ENCODE data around the gene SLC25A26. TPM values are rescaled to one million over a fixed set of nuclear protein-coding genes. Genes with fewer than 3 reads are reported as not detected.

Gene SLC25A26
- total RNA-seq, 1 experiment from 2014 or later, result 23.8 TPM

GRCh38 chr3:66344848-66345578 is 124.2 kb downstream of the SLC25A26 start:
- TF ChIP-seq RAD21 (IDR thresholded peaks at IDR 0.05; ENCODE audit: low read depth) (no peak), ZFX (IDR thresholded peaks at IDR 0.05) (no peak), SIN3A (IDR thresholded peaks at IDR 0.05; ENCODE audit: low read depth) (no peak), ZBTB33 (IDR thresholded peaks at IDR 0.05; ENCODE audit: extremely low read depth, insufficient replicate concordance, low read length) (no peak), SP1 (IDR thresholded peaks at IDR 0.05; ENCODE audit: low read depth) (no peak), ELF1 (IDR thresholded peaks at IDR 0.05; ENCODE audit: borderline replicate concordance, low read depth) (no peak), EGR1 (IDR thresholded peaks at IDR 0.05; ENCODE audit: low read depth) (no peak), REST (IDR thresholded peaks at IDR 0.05; ENCODE audit: low read depth) (no peak), CEBPB (IDR thresholded peaks at IDR 0.05; ENCODE audit: low read depth) (no peak), YY1 (IDR thresholded peaks at IDR 0.05; ENCODE audit: extremely low read depth, insufficient replicate concordance, low read depth, low read length) (no peak)
- no peak for ATAC-seq
- BruUV-seq (replicated peaks), result no TSS peak
- Histone ChIP-seq H3K9me3 (ENCODE audit: control insufficient read depth in 1 of 2, insufficient read depth in 1 of 2, low read depth in 1 of 2, low read length in 2 of 2) (no peaks in the 10 kb centered on the region), H3K79me2 (ENCODE audit: insufficient read depth, low read length) (no peaks in the 10 kb centered on the region), H3K36me3 (ENCODE audit: control insufficient read depth in 1 of 2, insufficient read depth in 2 of 2, low read length in 2 of 2) (no peaks in the 10 kb centered on the region), H3K9ac (ENCODE audit: low read length) (no peak overlapping the region), H4K20me1 (ENCODE audit: insufficient read depth) (no peaks in the 10 kb centered on the region), H3K27ac (ENCODE audit: low read depth, low read length) (no peak overlapping the region), H2AFZ (ENCODE audit: low read depth, low read length, poor library complexity, severe bottlenecking) (no peak overlapping the region), H3K4me3 (replicated peaks in 1 of 2; ENCODE audit: low read depth in 1 of 2, low read length in 2 of 2) (no peak overlapping the region), H3K27me3 (ENCODE audit: insufficient read depth, low read length) (no peaks in the 10 kb centered on the region), H3K4me1 (ENCODE audit: control insufficient read depth in 1 of 2, insufficient read depth in 2 of 2, low read length in 2 of 2) (no peaks in the 10 kb centered on the region), H3K4me2 (ENCODE audit: low read length) (no peak overlapping the region), H3K9me2 (ENCODE audit: insufficient read depth) (no peaks in the 10 kb centered on the region)
- DNase-seq (ENCODE audit: low read depth, low spot score), result no peak
- ChIA-PET CTCF (no interaction called here), RAD21 (ENCODE audit: low non-redundant PET in 1 of 2, low total read pairs in 2 of 2, uncharacterized antibody in 2 of 2, unreplicated experiment in 2 of 2) (no interaction called here), POLR2A (no interaction called here)
- intact Hi-C loops (cut with micrococcal nuclease), result no loop called here

Data from HCT116 (cell line).